SU-DHL-6 (cell line): ENCODE measurements around the gene ATR.

Experiments
- CTCF ChIP-seq: fragments of 200-600 bp; sonication (generic); IDR thresholded peaks from one replicate; pipeline ENCODE4 v1.5.1; 2017; ENCODE audit warnings: antibody characterized with exemption, mild to moderate bottlenecking, low read length, moderate library complexity; ENCODE audit not compliant: insufficient read depth, poor library complexity, severe bottlenecking
- EZH2phosphoT487 ChIP-seq: fragments of 200-600 bp; sonication (generic), shearing (Covaris generic); conservative IDR thresholded peaks from 2 replicates; pipeline ENCODE4 v1.6.1; 2018; ENCODE audit warnings: mild to moderate bottlenecking, antibody characterized with exemption, low read length, moderate library complexity, mixed read lengths

- no peak for TF ChIP-seq CTCF
- TF ChIP-seq EZH2phosphoT487 = no peak
Observed at GRCh38 chr3:142484912-142485435, 93.6 kb downstream of the ATR start.
